ENCODE data around the gene HYAL2. TPM values are rescaled to one million over a fixed set of nuclear protein-coding genes. Genes with fewer than 3 reads are reported as not detected.
"Not testable (repeated sequence)": the region's sequence is repeated elsewhere in the genome, so short reads cannot be mapped to it uniquely, and the experiment has no call there.

The HYAL2 gene
- total RNA-seq, 1 donor, result 69.1 TPM

GRCh38 chr3:50314342-50314741 is 8.2 kb downstream of the HYAL2 start:
- H3K4me3 ChIP-seq (ENCODE audit: low read depth, low read length), result no peak overlapping the region
- no peak for DNase-seq (ENCODE audit: low read depth)
- no peak for TF ChIP-seq CTCF (IDR thresholded peaks at IDR 0.05; ENCODE audit: insufficient read depth, low read depth, low read length)

GRCh38 chr3:50312041-50312440 is 10.5 kb downstream of the HYAL2 start:
- not testable (repeated sequence) for DNase-seq (ENCODE audit: low read depth); H3K4me3 ChIP-seq (ENCODE audit: low read depth, low read length)

GRCh38 chr3:50304601-50305000 is 17.9 kb downstream of the HYAL2 start:
- H3K4me3 ChIP-seq (ENCODE audit: low read depth, low read length), result no peak overlapping the region
- DNase-seq (ENCODE audit: low read depth), result no peak
- TF ChIP-seq CTCF (IDR thresholded peaks at IDR 0.05; ENCODE audit: insufficient read depth, low read depth, low read length), result no peak

GRCh38 chr3:50303013-50303815 is 19.3 kb downstream of the HYAL2 start, which contains the start of gene HYAL1:
TSS of gene HYAL1 (minus strand) at chr3:50303574. CDS start at chr3:50302956, 618 bp downstream.
- H3K4me3 ChIP-seq (ENCODE audit: low read depth, low read length), result no peak within 1 kb of the TSS
- TF ChIP-seq CTCF (IDR thresholded peaks at IDR 0.05; ENCODE audit: insufficient read depth, low read depth, low read length), result peak; percentile 20
- peak; percentile 30 for DNase-seq (ENCODE audit: low read depth)

- DNase-seq (ENCODE audit: low read depth), result no peak
- H3K4me3 ChIP-seq (ENCODE audit: low read depth, low read length), result no peak overlapping the region
- TF ChIP-seq CTCF (IDR thresholded peaks at IDR 0.05; ENCODE audit: insufficient read depth, low read depth, low read length), result no peak
These were observed 20.2 kb downstream of the HYAL2 start for GRCh38 chr3:50302095-50303012.

GRCh38 chr3:50300681-50301254 is 21.8 kb downstream of the HYAL2 start:
- TF ChIP-seq CTCF (IDR thresholded peaks at IDR 0.05; ENCODE audit: insufficient read depth, low read depth, low read length), result no peak
- no peak overlapping the region for H3K4me3 ChIP-seq (ENCODE audit: low read depth, low read length)
- no peak for DNase-seq (ENCODE audit: low read depth)

All from fibroblast of villous mesenchyme (primary cell).